CD8-positive, alpha-beta memory T cell (primary cell): ENCODE results near the gene FRY. TPM values are rescaled to one million over a fixed set of nuclear protein-coding genes. Genes with fewer than 3 reads are reported as not detected.

Experiments used
- CTCF ChIA-PET: fragments of 350-600 bp; sonication (Branson Sonifier 250); formaldehyde crosslinking; loops from one replicate; lab custom pipeline; 2021; ENCODE audit warnings: antibody characterized with exemption; lab: Charles Lee
- POLR2A ChIA-PET: fragments of 350-600 bp; sonication (Branson Sonifier 250); formaldehyde crosslinking; loops from one replicate; lab custom pipeline; 2021; ENCODE audit warnings: antibody characterized with exemption; lab: Charles Lee
- DNase-seq, 5 donors: peaks; one replicate each; pipeline versions ENCODE4 v3.0.0 to v3.0.0-alpha.2; 2020 to 2022; ENCODE audit warnings: mixed read lengths in 1 of 5
- H3K27ac ChIP-seq: one replicate; pipeline ENCODE4 v1.7.0; 2013; ENCODE audit warnings: low read depth, mild to moderate bottlenecking, low read length, moderate library complexity
- H3K27me3 ChIP-seq: 2 replicates; pipeline ENCODE4 v1.7.0; 2013; ENCODE audit warnings: low read length, mild to moderate bottlenecking; ENCODE audit not compliant: insufficient read depth, poor library complexity, severe bottlenecking
- H3K36me3 ChIP-seq: 2 replicates; pipeline ENCODE4 v1.7.0; 2013; ENCODE audit warnings: mild to moderate bottlenecking, low read length, moderate library complexity; ENCODE audit not compliant: insufficient read depth
- H3K4me1 ChIP-seq: 2 replicates; pipeline ENCODE4 v1.7.0; 2013; ENCODE audit warnings: mild to moderate bottlenecking, low read length, moderate library complexity; ENCODE audit not compliant: insufficient read depth
- H3K4me3 ChIP-seq: 2 replicates; pipeline ENCODE4 v1.7.0; 2013; ENCODE audit warnings: mild to moderate bottlenecking, low read length
- H3K9me3 ChIP-seq: 2 replicates; pipeline ENCODE4 v1.7.0; 2013; ENCODE audit warnings: mild to moderate bottlenecking, low read length
- H3K27ac Mint-ChIP-seq, 8 donors: one replicate each; pipeline ENCODE4 v1.8.0; 2020 to 2021; ENCODE audit warnings: mixed read lengths in 8 of 8, mild to moderate bottlenecking in 6 of 8, inconsistent platforms in 3 of 8, moderate library complexity in 3 of 8
- H3K27me3 Mint-ChIP-seq, 2 donors: one replicate each; pipeline ENCODE4 v1.8.0; 2020 to 2021; ENCODE audit warnings: mixed read lengths in 2 of 2, mild to moderate bottlenecking in 1 of 2, moderate library complexity in 1 of 2
- H3K36me3 Mint-ChIP-seq, 3 donors: one replicate each; pipeline ENCODE4 v1.8.0; 2020 to 2021; ENCODE audit warnings: mixed read lengths in 3 of 3, inconsistent platforms in 1 of 3, mild to moderate bottlenecking in 1 of 3
- H3K4me1 Mint-ChIP-seq, 3 donors: one replicate each; pipeline ENCODE4 v1.8.0; 2020 to 2021; ENCODE audit warnings: mixed read lengths in 3 of 3, inconsistent platforms in 1 of 3, mild to moderate bottlenecking in 1 of 3
- H3K4me3 Mint-ChIP-seq, 7 donors: one replicate each; pipeline ENCODE4 v1.8.0; 2020 to 2021; ENCODE audit warnings: mixed read lengths in 7 of 7, mild to moderate bottlenecking in 6 of 7, moderate library complexity in 4 of 7, inconsistent platforms in 2 of 7
- H3K9me3 Mint-ChIP-seq, 5 donors: one replicate each; pipeline ENCODE4 v1.8.0; 2020 to 2022; ENCODE audit warnings: mixed read lengths in 5 of 5, mild to moderate bottlenecking in 3 of 5, moderate library complexity in 2 of 5, inconsistent platforms in 1 of 5
- polyA plus RNA-seq: library from polyadenylated mRNA; unstranded; fragments of 300-500 nt; fragmentation: Illumina TruSeq; gene quantifications from one replicate; pipeline ENCODE4 v1.2.3, GENCODE V29; 2021
- total RNA-seq, 2 experiments: library from RNA; stranded (reverse); gene quantifications; one replicate each; pipeline ENCODE4 v1.2.3, GENCODE V29; 2021

Gene FRY
- total and polyA plus RNA-seq, 3 experiments from 2014 or later: 0.53 to 1.5 (median 0.72) TPM

GRCh38 chr13:32044446-32044845 lies 12.9 kb downstream of the FRY start:
- Histone ChIP-seq H3K27me3 (no peaks in the 10 kb centered on the region), H3K9me3 (no peaks in the 10 kb centered on the region), H3K27ac (no peak overlapping the region), H3K4me3 (no peak overlapping the region), H3K4me1 (peaks cover 20% of the 10 kb centered on the region), H3K36me3 (no peaks in the 10 kb centered on the region)
- no peak for DNase-seq
- ChIA-PET CTCF (no interaction called here), POLR2A (no interaction called here)
- Mint-ChIP-seq H3K4me3 (no peak overlapping the region), H3K4me1 (peaks cover 5 to 20% (median 7%) of the 10 kb centered on the region in 3 donors), H3K36me3 (no peaks in the 10 kb centered on the region), H3K27me3 (peaks cover 4 to 19% of the 10 kb centered on the region in 2 donors), H3K9me3 (no peaks in the 10 kb centered on the region), H3K27ac (peak overlapping the region in 2 of 8 donors; percentile 36 to 72)

GRCh38 chr13:32045537-32045936 lies 14.0 kb downstream of the FRY start:
- Histone ChIP-seq H3K27me3 (no peaks in the 10 kb centered on the region), H3K36me3 (no peaks in the 10 kb centered on the region), H3K9me3 (no peaks in the 10 kb centered on the region), H3K27ac (no peak overlapping the region), H3K4me3 (no peak overlapping the region), H3K4me1 (peaks cover 20% of the 10 kb centered on the region)
- ChIA-PET POLR2A (no interaction called here), CTCF (no interaction called here)
- Mint-ChIP-seq H3K27ac (peak overlapping the region in 1 of 8 donors; percentile 4), H3K9me3 (no peaks in the 10 kb centered on the region), H3K27me3 (peaks cover 4 to 23% of the 10 kb centered on the region in 2 donors), H3K4me3 (no peak overlapping the region), H3K4me1 (peaks cover 5 to 20% (median 7%) of the 10 kb centered on the region in 3 donors), H3K36me3 (no peaks in the 10 kb centered on the region)
- DNase-seq: no peak

GRCh38 chr13:32045982-32046785 lies 14.6 kb downstream of the FRY start:
- H3K27ac Mint-ChIP-seq: peak overlapping the region in 2 of 8 donors; percentile 4 to 17
- no peak overlapping the region for H3K27ac ChIP-seq
- H3K4me1 ChIP-seq: peaks cover 20% of the 10 kb centered on the region
- H3K36me3 Mint-ChIP-seq: peaks cover 0 to 1% (median 0%) of the 10 kb centered on the region in 3 donors
- H3K9me3 ChIP-seq: no peaks in the 10 kb centered on the region
- CTCF ChIA-PET: interaction anchor here (1.1 kb wide), 1 partner anchor 14 kb away, joined by 3 read pairs; no protein-coding TSS in a partner anchor
- peaks cover 4 to 23% of the 10 kb centered on the region in 2 donors for H3K27me3 Mint-ChIP-seq
- DNase-seq: peak in 1 of 5 donors; percentile 2
- no peaks in the 10 kb centered on the region for H3K9me3 Mint-ChIP-seq
- no peak overlapping the region for H3K4me3 Mint-ChIP-seq
- H3K27me3 ChIP-seq: no peaks in the 10 kb centered on the region
- POLR2A ChIA-PET: no interaction called here
- H3K36me3 ChIP-seq: no peaks in the 10 kb centered on the region
- H3K4me1 Mint-ChIP-seq: peaks cover 5 to 20% (median 7%) of the 10 kb centered on the region in 3 donors
- no peak overlapping the region for H3K4me3 ChIP-seq

DNA sequence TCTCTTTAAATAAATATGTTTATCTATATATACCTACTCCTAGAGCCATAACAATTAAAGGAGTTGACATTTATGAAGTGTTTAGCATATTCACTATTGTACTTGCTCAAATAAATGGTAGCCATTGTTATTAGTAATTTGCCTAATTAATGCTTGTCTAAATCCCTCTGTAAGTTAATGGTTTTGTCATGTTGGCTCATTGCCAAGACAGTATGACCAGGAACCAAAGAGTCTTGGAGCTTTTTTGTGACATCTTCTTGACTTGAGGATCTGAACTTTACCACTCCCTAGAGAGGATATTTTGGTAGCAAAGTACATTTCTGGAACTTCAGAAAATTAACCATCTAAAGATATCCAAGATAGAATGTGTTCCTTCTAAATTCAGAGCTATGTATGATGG lies 15.5 kb downstream of the FRY start:
- H3K27me3 Mint-ChIP-seq: peaks cover 4 to 23% of the 10 kb centered on the region in 2 donors
- peaks cover 20% of the 10 kb centered on the region for H3K4me1 ChIP-seq
- no peak overlapping the region for H3K27ac ChIP-seq
- no peaks in the 10 kb centered on the region for H3K36me3 ChIP-seq
- no peak for DNase-seq
- ChIA-PET CTCF (interaction anchor here (1.1 kb wide), 1 partner anchor 13 kb away, joined by 3 read pairs; no protein-coding TSS in a partner anchor), POLR2A (no interaction called here)
- H3K36me3 Mint-ChIP-seq: peaks cover 0 to 1% (median 0%) of the 10 kb centered on the region in 3 donors
- H3K4me3 Mint-ChIP-seq: no peak overlapping the region
- H3K4me1 Mint-ChIP-seq: peaks cover 5 to 16% (median 7%) of the 10 kb centered on the region in 3 donors
- H3K27ac Mint-ChIP-seq: no peak overlapping the region
- H3K9me3 Mint-ChIP-seq: no peaks in the 10 kb centered on the region
- no peaks in the 10 kb centered on the region for H3K9me3 ChIP-seq
- no peaks in the 10 kb centered on the region for H3K27me3 ChIP-seq
- no peak overlapping the region for H3K4me3 ChIP-seq

GRCh38 chr13:32047793-32048192 lies 16.2 kb downstream of the FRY start:
- no peak overlapping the region for H3K27ac ChIP-seq
- Mint-ChIP-seq H3K27me3 (peaks cover 5 to 23% of the 10 kb centered on the region in 2 donors), H3K9me3 (no peaks in the 10 kb centered on the region), H3K36me3 (peaks cover 0 to 1% (median 0%) of the 10 kb centered on the region in 3 donors), H3K4me3 (peak overlapping the region in 1 of 7 donors; percentile 58), H3K27ac (peak overlapping the region in 1 of 8 donors; percentile 32), H3K4me1 (peaks cover 5 to 13% (median 7%) of the 10 kb centered on the region in 3 donors)
- no peak overlapping the region for H3K4me3 ChIP-seq
- POLR2A ChIA-PET: no interaction called here
- peaks cover 20% of the 10 kb centered on the region for H3K4me1 ChIP-seq
- CTCF ChIA-PET: no interaction called here
- no peaks in the 10 kb centered on the region for H3K27me3 ChIP-seq
- no peak for DNase-seq
- H3K36me3 ChIP-seq: no peaks in the 10 kb centered on the region
- no peaks in the 10 kb centered on the region for H3K9me3 ChIP-seq

DNA sequence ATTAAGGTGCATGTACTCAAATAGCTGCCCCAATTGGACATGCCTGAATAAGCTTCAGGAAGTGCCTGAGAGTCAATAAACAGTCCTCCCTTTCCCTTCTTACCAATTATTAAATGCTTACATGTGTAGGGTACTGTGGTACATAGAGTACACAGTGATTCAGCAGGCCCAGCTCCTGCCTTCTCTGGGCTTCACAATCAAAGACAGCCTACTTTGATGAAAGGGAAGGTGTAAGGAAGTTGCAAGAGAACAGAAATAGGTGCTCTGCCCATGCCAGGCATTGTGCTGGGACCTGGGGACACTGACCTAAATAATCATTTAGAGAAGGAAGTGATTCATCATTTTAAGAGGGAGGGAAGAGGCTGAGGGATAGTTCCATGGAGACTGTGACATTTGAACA lies 17.2 kb downstream of the FRY start:
- Mint-ChIP-seq H3K36me3 (peaks cover 0 to 1% (median 0%) of the 10 kb centered on the region in 3 donors), H3K4me3 (no peak overlapping the region), H3K9me3 (no peaks in the 10 kb centered on the region), H3K27me3 (peaks cover 7 to 23% of the 10 kb centered on the region in 2 donors), H3K4me1 (peaks cover 5 to 11% (median 7%) of the 10 kb centered on the region in 3 donors), H3K27ac (no peak overlapping the region)
- ChIA-PET POLR2A (no interaction called here), CTCF (no interaction called here)
- H3K4me1 ChIP-seq: peaks cover 20% of the 10 kb centered on the region
- H3K27me3 ChIP-seq: no peaks in the 10 kb centered on the region
- no peak overlapping the region for H3K4me3 ChIP-seq
- H3K36me3 ChIP-seq: no peaks in the 10 kb centered on the region
- DNase-seq: no peak
- no peak overlapping the region for H3K27ac ChIP-seq
- H3K9me3 ChIP-seq: no peaks in the 10 kb centered on the region

DNA sequence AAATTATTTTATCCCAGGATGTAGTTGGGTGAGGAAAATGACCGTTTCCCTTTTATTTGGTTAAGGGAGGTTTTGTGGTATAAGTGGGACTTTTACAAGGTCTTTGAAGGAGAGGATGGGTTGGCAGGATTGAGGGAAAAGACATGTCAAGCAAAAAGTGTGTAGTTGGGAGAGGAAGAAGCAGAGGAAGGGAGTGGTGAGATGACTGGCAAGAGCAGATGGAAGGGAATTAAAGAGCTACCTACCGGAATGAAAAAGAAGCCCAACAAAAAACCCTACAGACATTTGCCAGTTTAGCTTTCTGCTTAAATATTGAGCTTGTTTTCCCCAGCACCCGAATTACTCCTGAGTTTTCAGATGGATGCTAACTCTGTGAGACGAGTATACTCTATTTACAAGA lies 19.6 kb downstream of the FRY start:
- no peaks in the 10 kb centered on the region for H3K9me3 ChIP-seq
- H3K4me1 ChIP-seq: peaks cover 17% of the 10 kb centered on the region
- Mint-ChIP-seq H3K4me3 (no peak overlapping the region), H3K27me3 (peaks cover 7 to 14% of the 10 kb centered on the region in 2 donors), H3K4me1 (peaks cover 5 to 10% (median 7%) of the 10 kb centered on the region in 3 donors), H3K27ac (no peak overlapping the region), H3K36me3 (peaks cover 0 to 1% (median 0%) of the 10 kb centered on the region in 3 donors), H3K9me3 (no peaks in the 10 kb centered on the region)
- POLR2A ChIA-PET: no interaction called here
- no peaks in the 10 kb centered on the region for H3K27me3 ChIP-seq
- no peaks in the 10 kb centered on the region for H3K36me3 ChIP-seq
- CTCF ChIA-PET: no interaction called here
- DNase-seq: no peak
- H3K4me3 ChIP-seq: no peak overlapping the region
- no peak overlapping the region for H3K27ac ChIP-seq

- Histone ChIP-seq H3K27me3 (no peaks in the 10 kb centered on the region), H3K27ac (no peak overlapping the region), H3K4me3 (no peak overlapping the region), H3K9me3 (no peaks in the 10 kb centered on the region), H3K4me1 (no peaks in the 10 kb centered on the region), H3K36me3 (no peaks in the 10 kb centered on the region)
- no peaks in the 10 kb centered on the region for H3K36me3 Mint-ChIP-seq
- H3K27ac Mint-ChIP-seq: no peak overlapping the region
- no peak for DNase-seq
- CTCF ChIA-PET: no interaction called here
- POLR2A ChIA-PET: no interaction called here
- no peaks in the 10 kb centered on the region for H3K4me1 Mint-ChIP-seq
- no peak overlapping the region for H3K4me3 Mint-ChIP-seq
- H3K27me3 Mint-ChIP-seq: peaks cover 2 to 7% of the 10 kb centered on the region in 2 donors
- no peaks in the 10 kb centered on the region for H3K9me3 Mint-ChIP-seq
These were observed 24.7 kb downstream of the FRY start for GRCh38 chr13:32056316-32056715.
